IMR-90 (cell line): ENCODE results near the gene FREM3.

Experiments used
- CHD1 ChIP-seq: IDR thresholded peaks from 2 replicates; pipeline ENCODE4 v1.6.1; 2012; ENCODE audit warnings: low read depth, low read length, improper control_type of control experiment
- CTCF ChIP-seq: conservative IDR thresholded peaks from 2 replicates; pipeline ENCODE4 v1.5.1; 2012; ENCODE audit warnings: mild to moderate bottlenecking, low read depth, low read length, improper control_type of control experiment
- ELK1 ChIP-seq: fragments of 150-350 bp; IDR thresholded peaks from 2 replicates; pipeline ENCODE4 v1.6.1; 2016; ENCODE audit warnings: low read depth, mild to moderate bottlenecking, low read length, moderate library complexity, borderline replicate concordance
- FOS ChIP-seq: fragments of 150-350 bp; IDR thresholded peaks from 2 replicates; pipeline ENCODE4 v1.6.1; 2016; ENCODE audit warnings: low read depth, low read length
- MAZ ChIP-seq: IDR thresholded peaks from 2 replicates; pipeline ENCODE4 v1.6.1; 2012; ENCODE audit warnings: low read depth, mild to moderate bottlenecking, low read length, improper control_type of control experiment, moderate library complexity, borderline replicate concordance
- MXI1 ChIP-seq: IDR thresholded peaks from 2 replicates; pipeline ENCODE4 v1.6.1; 2012; ENCODE audit warnings: low read depth, mild to moderate bottlenecking, low read length, moderate library complexity, borderline replicate concordance
- NFE2L2 ChIP-seq: fragments of 150-350 bp; IDR thresholded peaks from 2 replicates; pipeline ENCODE4 v1.6.1; 2016; ENCODE audit warnings: low read depth, mild to moderate bottlenecking, low read length
- POLR2A ChIP-seq: IDR thresholded peaks from 2 replicates; pipeline ENCODE4 v1.6.1; 2012; ENCODE audit warnings: mild to moderate bottlenecking, low read depth, low read length
- RAD21 ChIP-seq: IDR thresholded peaks from 2 replicates; pipeline ENCODE4 v1.6.1; 2012; ENCODE audit warnings: low read length, improper control_type of control experiment
- RCOR1 ChIP-seq: IDR thresholded peaks from 2 replicates; pipeline ENCODE4 v1.6.1; 2012; ENCODE audit warnings: mild to moderate bottlenecking, low read length, improper control_type of control experiment; ENCODE audit not compliant: insufficient replicate concordance
- RFX5 ChIP-seq: IDR thresholded peaks from 2 replicates; pipeline ENCODE4 v1.8.0; 2012; ENCODE audit warnings: low read depth, mild to moderate bottlenecking, low read length, moderate library complexity
- SMC3 ChIP-seq: fragments of 150-350 bp; IDR thresholded peaks from 2 replicates; pipeline ENCODE4 v1.6.1; 2016; ENCODE audit warnings: low read depth, mild to moderate bottlenecking, antibody characterized with exemption, low read length, moderate library complexity

GRCh38 chr4:143531788-143532491, 168.5 kb downstream of the FREM3 start:
- TF ChIP-seq CTCF (no peak), RAD21 (no peak), POLR2A (no peak), ELK1 (no peak), RFX5 (no peak), MAZ (no peak), RCOR1 (no peak), NFE2L2 (no peak), FOS (no peak), SMC3 (no peak), MXI1 (no peak), CHD1 (no peak)
